GM23248 (cell line): Measurements from ENCODE around the gene LACTBL1.

Experiments
- EZH2 ChIP-seq: fragments of 200-600 bp; sonication (generic); IDR thresholded peaks from 2 replicates; pipeline ENCODE4 v1.6.1; 2018; ENCODE audit warnings: antibody characterized with exemption, mild to moderate bottlenecking; ENCODE audit not compliant: insufficient read depth, poor library complexity, severe bottlenecking
- EZH2phosphoT487 ChIP-seq: fragments of 200-600 bp; sonication (generic); IDR thresholded peaks from 2 replicates; pipeline ENCODE4 v1.6.1; 2018; ENCODE audit warnings: antibody characterized with exemption, moderate library complexity, mild to moderate bottlenecking, low read depth; ENCODE audit not compliant: insufficient read depth

GRCh38 chr1:22922640-22923039 lies 50.0 kb downstream of the LACTBL1 start:
- TF ChIP-seq EZH2phosphoT487 (no peak), EZH2 (no peak)
